MM.1S (cell line): ENCODE results near the gene PSKH1.

Experiments
- DNase-seq: peaks from one replicate; pipeline ENCODE4 v3.0.0-alpha.2; 2015
- H2AFZ ChIP-seq: fragments of 300-600 bp; sonication (generic); 2 replicates; pipeline ENCODE4 v1.6.0; 2016; ENCODE audit warnings: antibody characterized with exemption, low read length
- H3F3A ChIP-seq: fragments of 300-600 bp; sonication (generic); 2 replicates; pipeline ENCODE4 v1.6.1; 2016; ENCODE audit warnings: mild to moderate bottlenecking, antibody characterized with exemption, low read length, moderate library complexity, mixed read lengths; ENCODE audit not compliant: insufficient read depth
- H3K27ac ChIP-seq: fragments of 300-600 bp; sonication (generic); 2 replicates; pipeline ENCODE4 v1.5.1; 2016; ENCODE audit warnings: mild to moderate bottlenecking, low read length
- H3K27me3 ChIP-seq: fragments of 300-600 bp; sonication (generic); replicated peaks from 2 replicates; pipeline ENCODE4 v1.6.0; 2016; ENCODE audit warnings: low read length; ENCODE audit not compliant: insufficient read depth
- H3K36me3 ChIP-seq: fragments of 300-600 bp; sonication (generic); replicated peaks from 2 replicates; pipeline ENCODE4 v1.6.1; 2016; ENCODE audit warnings: mild to moderate bottlenecking, low read length, mixed read lengths; ENCODE audit not compliant: insufficient read depth
- H3K4me1 ChIP-seq: fragments of 300-600 bp; sonication (generic); 2 replicates; pipeline ENCODE4 v1.6.1; 2016; ENCODE audit warnings: low read length, mixed read lengths
- H3K4me2 ChIP-seq: fragments of 300-600 bp; sonication (generic); 2 replicates; pipeline ENCODE4 v1.6.0; 2016; ENCODE audit warnings: low read depth, low read length
- H3K4me3 ChIP-seq: fragments of 300-600 bp; sonication (generic); 2 replicates; pipeline ENCODE4 v1.5.1; 2016; ENCODE audit warnings: low read length, mixed read lengths
- H3K79me2 ChIP-seq: fragments of 300-600 bp; sonication (generic); 2 replicates; pipeline ENCODE4 v1.6.1; 2016; ENCODE audit warnings: mixed run types, low read length, mixed read lengths
- H3K9ac ChIP-seq: fragments of 300-600 bp; sonication (generic); 2 replicates; pipeline ENCODE4 v1.6.1; 2016; ENCODE audit warnings: low read length, mixed read lengths
- H3K9me2 ChIP-seq: fragments of 300-600 bp; sonication (generic); replicated peaks from 2 replicates; pipeline ENCODE4 v1.6.1; 2016; ENCODE audit warnings: mild to moderate bottlenecking, low read length, mixed read lengths; ENCODE audit not compliant: insufficient read depth
- H3K9me3 ChIP-seq: fragments of 300-600 bp; sonication (generic); replicated peaks from 2 replicates; pipeline ENCODE4 v1.6.1; 2016; ENCODE audit warnings: mild to moderate bottlenecking, low read length, mixed read lengths; ENCODE audit not compliant: insufficient read depth
- H4K20me1 ChIP-seq: fragments of 300-600 bp; sonication (generic); 2 replicates; pipeline ENCODE4 v1.6.1; 2016; ENCODE audit warnings: mild to moderate bottlenecking, low read length, moderate library complexity, mixed read lengths; ENCODE audit not compliant: insufficient read depth
- CTCF ChIP-seq: fragments of 300-600 bp; sonication (generic); IDR thresholded peaks from 2 replicates; pipeline ENCODE4 v1.5.1; 2016; ENCODE audit warnings: antibody characterized with exemption, low read length, mixed read lengths
- EZH2 ChIP-seq: fragments of 300-600 bp; sonication (generic); optimal IDR thresholded peaks from 2 replicates; pipeline ENCODE3; 2017; ENCODE audit warnings: low read depth, mild to moderate bottlenecking, antibody characterized with exemption, low read length, mixed read lengths
- EZH2phosphoT487 ChIP-seq: fragments of 300-600 bp; sonication (generic); IDR thresholded peaks from 2 replicates; pipeline ENCODE4 v1.6.1; 2018; ENCODE audit warnings: antibody characterized with exemption, low read length

The PSKH1 gene

GRCh38 chr16:67930191-67930590, 37.1 kb downstream of the PSKH1 start:
- H3F3A ChIP-seq: no peaks in the 10 kb centered on the region
- no peaks in the 10 kb centered on the region for H3K27me3 ChIP-seq
- H3K9me3 ChIP-seq: no peaks in the 10 kb centered on the region
- H3K4me3 ChIP-seq: no peak overlapping the region
- no peak overlapping the region for H3K9ac ChIP-seq
- H4K20me1 ChIP-seq: no peaks in the 10 kb centered on the region
- H3K4me1 ChIP-seq: peaks cover 6% of the 10 kb centered on the region
- no peak overlapping the region for H3K27ac ChIP-seq
- no peaks in the 10 kb centered on the region for H3K36me3 ChIP-seq
- no peak for TF ChIP-seq CTCF
- no peak for TF ChIP-seq EZH2phosphoT487
- no peak for TF ChIP-seq EZH2
- H3K4me2 ChIP-seq: no peak overlapping the region
- DNase-seq: no peak
- no peak overlapping the region for H2AFZ ChIP-seq
- no peaks in the 10 kb centered on the region for H3K9me2 ChIP-seq
- peaks cover 12% of the 10 kb centered on the region for H3K79me2 ChIP-seq

GRCh38 chr16:67930678-67931211, 37.7 kb downstream of the PSKH1 start:
- Histone ChIP-seq H3K9me3 (no peaks in the 10 kb centered on the region), H3F3A (no peaks in the 10 kb centered on the region), H3K27ac (no peak overlapping the region), H3K9ac (no peak overlapping the region), H3K79me2 (peaks cover 16% of the 10 kb centered on the region), H3K27me3 (no peaks in the 10 kb centered on the region), H2AFZ (no peak overlapping the region), H3K9me2 (no peaks in the 10 kb centered on the region), H3K36me3 (no peaks in the 10 kb centered on the region), H3K4me3 (no peak overlapping the region), H3K4me1 (peaks cover 7% of the 10 kb centered on the region), H3K4me2 (no peak overlapping the region), H4K20me1 (no peaks in the 10 kb centered on the region)
- TF ChIP-seq EZH2phosphoT487 (no peak), CTCF (no peak), EZH2 (no peak)
- DNase-seq: no peak

DNA sequence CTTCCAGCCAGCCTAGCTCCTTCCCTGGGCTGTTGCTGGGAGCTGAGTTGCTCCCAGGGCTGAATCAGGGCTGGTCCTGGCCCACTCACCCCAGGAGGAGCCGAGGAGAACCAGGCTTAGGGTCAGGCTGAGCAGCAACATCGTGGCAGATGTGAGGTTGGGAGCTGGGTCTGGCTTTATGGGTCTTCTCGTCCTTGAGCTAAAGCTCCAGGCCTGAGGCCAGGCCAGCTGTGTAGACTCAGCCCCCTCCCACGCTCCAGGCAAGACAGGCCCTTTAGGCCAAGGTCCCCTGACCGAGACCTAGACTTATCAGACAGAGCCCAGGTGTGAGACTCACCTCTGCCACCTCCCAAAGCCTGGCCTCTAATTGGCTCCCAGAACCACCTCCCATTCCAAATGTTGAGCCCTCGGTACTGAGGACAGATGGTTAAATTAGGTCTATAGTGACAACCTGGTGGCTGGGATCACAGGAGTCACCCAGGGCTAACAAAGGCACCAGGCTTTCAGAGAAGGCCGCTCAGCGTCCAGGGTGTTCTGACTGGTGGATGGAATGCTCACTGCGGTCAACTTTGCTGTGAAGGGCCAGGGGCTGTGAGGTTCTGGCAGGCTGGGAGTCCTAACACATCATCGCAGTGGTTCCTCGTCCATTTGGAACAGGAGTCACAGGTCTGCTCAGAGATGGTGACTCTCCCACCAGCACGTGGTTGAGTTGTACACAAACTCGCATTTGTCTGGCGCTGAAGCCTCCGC, 38.8 kb downstream of the PSKH1 start, which contains the start of gene CTRL:
CTRL (minus strand) TSS at position 151 of the 750 bp plus-strand sequence; CDS start at position 141, 10 bp downstream.
- H3K4me1 ChIP-seq: peaks cover 8% of the 10 kb centered on the region
- DNase-seq: no peak
- H3K27ac ChIP-seq: no peak within 1 kb of the TSS
- no peak within 1 kb of the TSS for H3K9ac ChIP-seq
- H3K79me2 ChIP-seq: peaks cover 25% of the 10 kb centered on the region
- H3K4me3 ChIP-seq: no peak within 1 kb of the TSS
- H3K36me3 ChIP-seq: no peaks in the 10 kb centered on the region
- H3K27me3 ChIP-seq: no peaks in the 10 kb centered on the region
- TF ChIP-seq EZH2phosphoT487 (no peak), CTCF (no peak), EZH2 (no peak)
- H3K9me2 ChIP-seq: no peaks in the 10 kb centered on the region
- no peaks in the 10 kb centered on the region for H3K9me3 ChIP-seq
- H3K4me2 ChIP-seq: no peak within 1 kb of the TSS
- H3F3A ChIP-seq: peaks cover 8% of the 10 kb centered on the region
- H4K20me1 ChIP-seq: no peaks in the 10 kb centered on the region
- H2AFZ ChIP-seq: no peak within 1 kb of the TSS
